OCI-LY7 (cell line): ENCODE results near the gene DVL1. TPM values are rescaled to one million over a fixed set of nuclear protein-coding genes. Genes with fewer than 3 reads are reported as not detected.

Experiments used
- BruUV-seq: library from RNA; stranded (reverse); fragments of 400-500 nt; replicated peaks from 2 replicates; lab custom pipeline; 2021; lab: Mats Ljungman, UMichigan
- CTCF ChIA-PET: fragments of 300-600 bp; sonication (Branson Sonifier 250); formaldehyde crosslinking; loops from one replicate; lab custom pipeline; 2022; ENCODE audit warnings: antibody characterized with exemption; ENCODE audit not compliant: unreplicated experiment; lab: Charles Lee
- POLR2A ChIA-PET: fragments of 300-600 bp; sonication (Branson Sonifier 250); formaldehyde crosslinking; loops from one replicate; lab custom pipeline; 2022; ENCODE audit warnings: antibody characterized with exemption; lab: Charles Lee
- DNase-seq: peaks from one replicate; pipeline ENCODE4 v3.0.0-alpha.2; 2015; ENCODE audit warnings: low spot score
- H2AFZ ChIP-seq: fragments of 200-600 bp; sonication (generic), shearing (Covaris generic); 2 replicates; pipeline ENCODE4 v1.6.1; 2014; ENCODE audit warnings: mild to moderate bottlenecking, antibody characterized with exemption, low read length, moderate library complexity
- H3K27ac ChIP-seq: fragments of 200-600 bp; sonication (generic); 2 replicates; pipeline ENCODE4 v1.5.1; 2014; ENCODE audit warnings: mixed run types, low read depth, mild to moderate bottlenecking, moderate library complexity, low read length, inconsistent platforms; ENCODE audit not compliant: poor library complexity, severe bottlenecking
- H3K36me3 ChIP-seq: fragments of 200-600 bp; sonication (generic); 2 replicates; pipeline ENCODE4 v1.6.1; 2014; ENCODE audit warnings: mild to moderate bottlenecking, antibody characterized with exemption, low read length, moderate library complexity, mixed read lengths; ENCODE audit not compliant: insufficient read depth
- H3K4me1 ChIP-seq: fragments of 200-600 bp; sonication (generic); 2 replicates; pipeline ENCODE4 v1.5.1; 2014; ENCODE audit warnings: mild to moderate bottlenecking, low read length; ENCODE audit not compliant: insufficient read depth, poor library complexity, severe bottlenecking
- H3K4me2 ChIP-seq: fragments of 200-600 bp; sonication (generic); 2 replicates; pipeline ENCODE4 v1.6.1; 2014; ENCODE audit warnings: mild to moderate bottlenecking, low read length
- H3K4me3 ChIP-seq: fragments of 200-600 bp; sonication (generic); 2 replicates; pipeline ENCODE4 v1.5.1; 2014; ENCODE audit warnings: mild to moderate bottlenecking, low read depth, low read length; ENCODE audit not compliant: poor library complexity, severe bottlenecking
- H3K79me2 ChIP-seq: fragments of 200-600 bp; sonication (generic); 2 replicates; pipeline ENCODE4 v1.6.1; 2016; ENCODE audit warnings: low read depth, mild to moderate bottlenecking, low read length, moderate library complexity, mixed read lengths; ENCODE audit not compliant: insufficient read depth
- H3K9me2 ChIP-seq: fragments of 200-600 bp; sonication (generic); 2 replicates; pipeline ENCODE4 v1.6.1; 2016; ENCODE audit warnings: mild to moderate bottlenecking, low read length, mixed read lengths; ENCODE audit not compliant: insufficient read depth
- H3K9me3 ChIP-seq: fragments of 200-600 bp; sonication (generic); 2 replicates; pipeline ENCODE4 v1.6.1; 2014; ENCODE audit warnings: mild to moderate bottlenecking, mixed run types, low read length, mixed read lengths
- H4K20me1 ChIP-seq: fragments of 200-600 bp; sonication (generic); 2 replicates; pipeline ENCODE4 v1.6.1; 2014; ENCODE audit warnings: mild to moderate bottlenecking, antibody characterized with exemption, low read length, moderate library complexity, mixed read lengths; ENCODE audit not compliant: insufficient read depth
- CTCF ChIP-seq: fragments of 200-600 bp; sonication (generic); conservative IDR thresholded peaks from 2 replicates; pipeline ENCODE4 v1.5.1; 2014; ENCODE audit warnings: mild to moderate bottlenecking, antibody characterized with exemption, low read length, moderate library complexity, mixed read lengths
- EZH2phosphoT487 ChIP-seq: fragments of 200-600 bp; sonication (generic); IDR thresholded peaks from 2 replicates; pipeline ENCODE4 v1.6.1; 2018; ENCODE audit warnings: low read depth, borderline replicate concordance, mild to moderate bottlenecking, mixed run types, antibody characterized with exemption, low read length, moderate library complexity, mixed read lengths
- intact Hi-C: fragments of 100-400 bp; cut with micrococcal nuclease; formaldehyde crosslinking; loops from one replicate; pipeline ENCODE4 v1.10.0; 2022; ENCODE audit not compliant: unreplicated experiment
- total RNA-seq, 2 experiments: library from RNA; depleted of rRNA in 1 of 2; stranded (reverse); fragments of >200 nt in 1 of 2; shearing (Covaris generic) in 1 of 2; gene quantifications; 2 replicates each; pipeline ENCODE4 v1.2.3, GENCODE V29; 2014 to 2022

The DVL1 gene
- total RNA-seq, 2 experiments from 2014 or later, result 27.8 to 47.1 TPM

- H4K20me1 ChIP-seq, result no peaks in the 10 kb centered on the region
- no peak overlapping the region for H3K4me2 ChIP-seq
- BruUV-seq, result no TSS peak
- H3K4me1 ChIP-seq, result no peaks in the 10 kb centered on the region
- H3K79me2 ChIP-seq, result no peaks in the 10 kb centered on the region
- no peaks in the 10 kb centered on the region for H3K9me2 ChIP-seq
- TF ChIP-seq EZH2phosphoT487 (no peak), CTCF (no peak)
- DNase-seq, result no peak
- H3K9me3 ChIP-seq, result no peaks in the 10 kb centered on the region
- POLR2A ChIA-PET, result no interaction called here
- intact Hi-C loops, result no loop called here
- no peak overlapping the region for H3K27ac ChIP-seq
- no peak overlapping the region for H2AFZ ChIP-seq
- H3K4me3 ChIP-seq, result no peak overlapping the region
- CTCF ChIA-PET, result no interaction called here
- H3K36me3 ChIP-seq, result peaks cover 8% of the 10 kb centered on the region
Observed at GRCh38 chr1:1336446-1336845, 12.8 kb downstream of the DVL1 start.

GRCh38 chr1:1335792-1336248 is 13.4 kb downstream of the DVL1 start:
- CTCF ChIA-PET, result no interaction called here
- TF ChIP-seq CTCF (no peak), EZH2phosphoT487 (no peak)
- BruUV-seq, result no TSS peak

DNA sequence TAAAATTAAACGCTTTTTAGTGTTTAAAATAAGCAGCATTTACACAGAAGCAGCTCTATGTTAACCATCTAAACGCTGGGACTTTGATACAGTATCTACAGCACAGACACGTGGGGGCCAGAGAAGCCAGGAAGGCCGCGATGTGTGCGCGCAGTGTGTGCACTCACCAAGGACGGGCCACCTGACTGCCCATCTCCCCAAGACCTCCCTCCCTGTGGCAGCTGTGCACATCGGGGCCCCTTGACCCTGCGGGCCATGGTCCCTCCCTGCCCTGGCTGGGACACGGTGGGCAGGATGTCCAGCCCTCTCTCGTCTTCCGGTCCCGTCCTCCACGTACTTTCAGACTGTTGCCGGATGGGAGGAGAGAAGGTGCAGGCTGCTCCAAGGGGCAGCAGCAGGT is 13.9 kb downstream of the DVL1 start:
- no peaks in the 10 kb centered on the region for H3K79me2 ChIP-seq
- H3K27ac ChIP-seq, result no peak overlapping the region
- no peak for TF ChIP-seq CTCF
- DNase-seq, result no peak
- H3K4me1 ChIP-seq, result no peaks in the 10 kb centered on the region
- no peaks in the 10 kb centered on the region for H4K20me1 ChIP-seq
- no peak overlapping the region for H3K4me2 ChIP-seq
- no peaks in the 10 kb centered on the region for H3K9me3 ChIP-seq
- H3K9me2 ChIP-seq, result no peaks in the 10 kb centered on the region
- H3K4me3 ChIP-seq, result no peak overlapping the region
- POLR2A ChIA-PET, result no interaction called here
- no peak overlapping the region for H2AFZ ChIP-seq
- CTCF ChIA-PET, result no interaction called here
- H3K36me3 ChIP-seq, result peaks cover 3% of the 10 kb centered on the region; the same call in 1 of the 2 replicates
- no TSS peak for BruUV-seq
- intact Hi-C loops, result no loop called here

More at GRCh38 chr1:1335792-1336248, 13.4 kb downstream of the DVL1 start:
- Histone ChIP-seq H3K4me2 (no peak overlapping the region), H4K20me1 (no peaks in the 10 kb centered on the region), H3K79me2 (no peaks in the 10 kb centered on the region), H3K4me3 (no peak overlapping the region), H2AFZ (no peak overlapping the region), H3K9me3 (no peaks in the 10 kb centered on the region), H3K9me2 (no peaks in the 10 kb centered on the region), H3K36me3 (peaks cover 3% of the 10 kb centered on the region; the same call in 1 of the 2 replicates), H3K27ac (no peak overlapping the region), H3K4me1 (no peaks in the 10 kb centered on the region)
- POLR2A ChIA-PET, result no interaction called here
- DNase-seq, result no peak
- intact Hi-C loops, result no loop called here
